ENCODE data around the gene IL1RAPL2. TPM values are rescaled to one million over a fixed set of nuclear protein-coding genes. Genes with fewer than 3 reads are reported as not detected.

Gene IL1RAPL2
- total and polyA plus RNA-seq, 2 of the 4 experiments (the other 2 are of a cell fraction): 0.03 TPM; not detected in 1

DNA sequence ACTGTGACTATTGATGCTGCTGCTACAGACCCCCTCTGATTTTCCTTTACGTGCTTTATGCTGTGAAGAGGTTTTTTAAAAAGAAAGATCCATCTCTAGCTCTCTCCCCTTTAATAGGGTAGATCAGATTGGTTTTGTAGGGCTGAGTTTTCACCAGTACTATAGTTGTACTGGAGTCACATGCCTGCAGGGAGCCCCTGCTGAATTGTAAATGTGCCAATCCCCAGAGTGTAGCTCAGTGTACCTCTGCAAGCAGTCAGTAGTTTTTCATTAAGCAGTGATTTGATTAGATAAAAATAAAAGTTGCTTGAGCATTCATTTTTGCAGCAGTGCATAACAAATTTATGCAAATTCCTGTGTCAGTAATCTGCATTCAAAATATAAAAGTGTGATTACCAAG lies 179.2 kb downstream of the IL1RAPL2 start:
- Histone ChIP-seq H4K8ac (ENCODE audit: low read depth in 2 of 2, low read length in 2 of 2) (no peak overlapping the region), H3K4me2 (ENCODE audit: low read depth, low read length) (no peak overlapping the region), H3K9me1 (ENCODE audit: insufficient read depth, low read length) (no peaks in the 10 kb centered on the region), H3K9ac (ENCODE audit: low read depth, low read length) (no peak overlapping the region), H3K27ac (ENCODE audit: insufficient read depth, low read length) (no peak overlapping the region), H4K5ac (ENCODE audit: low read depth, low read length) (no peak overlapping the region), H2AK9ac (replicated peaks; ENCODE audit: low read depth, low read length, poor library complexity) (no peak overlapping the region), H3K4me3 (ENCODE audit: insufficient read depth, low read depth, low read length) (no peak overlapping the region), H3K18ac (ENCODE audit: low read depth, low read length) (no peak overlapping the region), H2BK15ac (ENCODE audit: low read depth, low read length) (no peak overlapping the region), H3K4ac (ENCODE audit: low read depth, low read length) (no peak overlapping the region), H2BK20ac (ENCODE audit: low read depth, low read length) (no peak overlapping the region), H3K56ac (ENCODE audit: extremely low read depth, insufficient read depth, low read length) (no peak overlapping the region), H3K27me3 (ENCODE audit: control insufficient read depth, insufficient read depth, low read length) (no peaks in the 10 kb centered on the region; the same call in 1 of the 2 replicates), H3K4me1 (ENCODE audit: control insufficient read depth, insufficient read depth, low read length) (no peaks in the 10 kb centered on the region), H3K36me3 (ENCODE audit: control insufficient read depth, insufficient read depth, low read length) (no peaks in the 10 kb centered on the region), H2AFZ (replicated peaks; ENCODE audit: low read length, poor library complexity) (no peak overlapping the region), H4K20me1 (ENCODE audit: insufficient read depth, low read length) (no peaks in the 10 kb centered on the region), H4K91ac (ENCODE audit: insufficient read depth, low read depth, low read length) (no peak overlapping the region), H2BK5ac (ENCODE audit: low read depth, low read length, poor library complexity, severe bottlenecking) (no peak overlapping the region), H3K9me3 (ENCODE audit: control insufficient read depth, insufficient read depth, low read length) (no peaks in the 10 kb centered on the region), H3K23ac (ENCODE audit: low read depth, low read length) (no peak overlapping the region), H3K79me1 (ENCODE audit: low read depth in 1 of 2, low read length in 2 of 2) (no peaks in the 10 kb centered on the region), H3K14ac (replicated peaks; ENCODE audit: low read depth, low read length) (no peak overlapping the region), H2AK5ac (ENCODE audit: low read depth, low read length) (no peak overlapping the region), H2BK120ac (ENCODE audit: low read depth, low read length) (no peak overlapping the region)
- intact Hi-C loops (cut with micrococcal nuclease): no loop called here
- dilution Hi-C loops (cut with HindIII; ENCODE audit: low sequenced_read_pairs, unreplicated experiment): no loop called here
- ChIA-PET CTCF (no interaction called here), POLR2A (ENCODE audit: unreplicated experiment) (no interaction called here)
- ATAC-seq (ENCODE audit: low read depth) (no peak), DNase-seq (no peak)
- no TSS peak for BruUV-seq (replicated peaks)
- WGBS, 2 experiments (ENCODE audit: extremely low coverage in 2 of 2, insufficient read length in 1 of 2): no CpG with 5 or more reads among the region's 1 CpG
- in situ Hi-C loops (cut with MboI; ENCODE audit: low sequenced_read_pairs): no loop called here
- TF ChIP-seq MAZ (IDR thresholded peaks at IDR 0.05; ENCODE audit: borderline replicate concordance, low read depth, low read length) (no peak), MXI1 (IDR thresholded peaks at IDR 0.05; ENCODE audit: borderline replicate concordance, low read depth, low read length) (no peak), CHD1 (IDR thresholded peaks at IDR 0.05; ENCODE audit: low read depth, low read length) (no peak)
